ENCODE results near the gene PRKCE. TPM values are rescaled to one million over a fixed set of nuclear protein-coding genes. Genes with fewer than 3 reads are reported as not detected.

Gene PRKCE
- total RNA-seq, 1 donor from 2014 or later = 62.8 TPM

- no peak for FAIRE-seq
- no peak for DNase-seq (ENCODE audit: low spot score in 2 of 2)
These were observed 2.8 kb downstream of the PRKCE start for GRCh38 chr2:45654250-45654649.

GRCh38 chr2:45661828-45662227, 10.4 kb downstream of the PRKCE start:
- FAIRE-seq = no peak
- DNase-seq (ENCODE audit: low spot score in 2 of 2) = no peak

DNA sequence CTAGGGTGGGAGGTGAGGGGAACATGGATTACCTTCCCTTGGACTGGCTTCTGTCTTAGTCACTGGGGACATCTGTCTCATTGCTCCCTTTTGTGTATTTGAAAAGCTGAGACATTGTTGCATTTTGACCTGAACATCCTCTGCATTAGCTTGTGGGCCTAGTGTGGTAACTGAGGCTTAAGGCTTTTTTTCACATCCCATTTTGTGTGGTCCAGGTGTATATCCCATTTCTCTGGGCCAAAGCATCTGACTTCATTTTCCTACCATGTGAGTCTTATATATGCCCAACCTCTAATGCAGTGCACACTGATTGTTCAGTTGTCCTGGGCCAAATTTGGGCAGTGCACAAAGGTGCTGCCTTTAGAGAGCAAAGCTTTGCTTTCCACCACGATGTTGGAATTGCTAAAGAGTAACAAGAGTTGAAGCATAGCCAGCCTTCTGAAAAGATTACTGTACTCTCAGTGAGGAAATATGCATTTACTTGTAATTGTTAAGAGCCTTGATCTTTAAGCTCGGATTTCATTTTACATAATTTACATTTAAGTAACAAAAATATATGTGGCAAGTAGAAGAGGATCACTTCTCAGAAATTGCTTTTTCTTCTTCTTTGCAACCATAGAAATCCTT, 13.3 kb downstream of the PRKCE start:
- FAIRE-seq (no peak), DNase-seq (ENCODE audit: low spot score in 2 of 2) (no peak)

DNA sequence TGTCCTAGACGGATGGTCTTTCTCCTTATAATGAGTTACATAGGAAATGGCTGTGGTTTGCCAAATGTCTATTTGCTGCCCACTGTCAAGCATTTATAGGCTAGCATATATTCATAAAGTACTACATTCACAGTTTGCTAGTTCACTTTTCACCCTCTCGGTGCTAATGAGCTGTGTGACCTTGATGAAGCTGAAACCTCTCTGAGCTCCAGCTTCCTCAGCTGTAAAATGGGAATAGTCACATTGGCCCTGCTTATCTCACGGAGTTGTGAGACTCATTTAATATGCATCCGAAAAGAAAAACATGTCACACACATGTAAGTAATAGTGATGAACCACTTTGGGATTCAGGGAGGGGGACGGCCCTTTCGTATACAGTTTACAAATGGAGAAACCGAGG, 17.0 kb downstream of the PRKCE start:
- no peak for FAIRE-seq
- DNase-seq (ENCODE audit: low spot score in 2 of 2) = no peak

DNA sequence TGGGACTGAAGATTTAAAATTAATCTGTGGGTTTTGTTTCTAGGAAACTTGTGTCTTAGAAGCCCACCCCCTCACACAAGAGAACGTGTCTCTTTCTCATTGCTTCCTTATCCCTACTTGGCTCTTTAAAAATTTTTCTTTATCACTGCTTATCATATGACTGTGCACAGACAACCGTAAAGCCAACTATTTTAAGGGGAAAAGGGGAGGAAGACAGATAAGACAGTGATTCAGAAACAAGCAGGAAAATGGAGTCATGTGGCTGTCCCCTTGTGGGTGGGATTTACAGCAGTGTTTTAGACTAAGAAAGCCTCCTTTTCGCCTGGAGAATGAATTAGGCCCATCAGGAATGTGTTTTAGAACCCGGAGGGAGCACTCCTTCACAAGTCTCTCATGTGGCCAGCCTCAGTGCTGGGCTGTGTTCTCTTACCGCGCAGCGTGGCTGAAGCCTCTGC, 17.6 kb downstream of the PRKCE start:
- FAIRE-seq (no peak), DNase-seq (ENCODE audit: low spot score in 2 of 2) (no peak)

- FAIRE-seq = no peak
- DNase-seq (ENCODE audit: low spot score in 2 of 2) = no peak
These were observed 19.2 kb downstream of the PRKCE start for GRCh38 chr2:45670646-45671045.

DNA sequence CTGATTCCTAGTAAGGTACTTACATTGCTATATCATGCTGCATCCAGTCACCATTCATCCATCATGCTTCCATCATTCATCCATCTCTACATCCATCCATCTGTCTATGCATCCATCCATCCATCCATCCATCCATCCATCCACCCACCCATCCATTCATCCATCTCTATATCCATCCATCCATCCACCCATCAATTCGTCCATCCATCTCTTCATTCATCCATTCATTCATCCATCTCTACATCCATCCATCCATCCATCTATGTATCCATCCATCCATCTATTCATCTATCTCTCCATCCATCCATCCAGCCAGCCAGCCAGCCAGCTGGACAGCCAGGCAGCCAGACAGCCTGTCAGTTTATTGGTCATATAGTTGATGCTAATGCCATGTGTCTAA, 20.7 kb downstream of the PRKCE start:
- FAIRE-seq = no peak
- DNase-seq (ENCODE audit: low spot score in 2 of 2) = no peak

GRCh38 chr2:45674035-45674816, 22.8 kb downstream of the PRKCE start:
- no peak for FAIRE-seq
- no peak for DNase-seq (ENCODE audit: low spot score in 2 of 2)

- no peak for FAIRE-seq
- DNase-seq (ENCODE audit: low spot score in 2 of 2) = no peak
These were observed 23.9 kb downstream of the PRKCE start for GRCh38 chr2:45675263-45675812.

GRCh38 chr2:45676088-45676487, 24.6 kb downstream of the PRKCE start:
- no peak for FAIRE-seq
- no peak for DNase-seq (ENCODE audit: low spot score in 2 of 2)

- DNase-seq (ENCODE audit: low spot score in 2 of 2) (no peak), FAIRE-seq (no peak)
These were observed 27.4 kb downstream of the PRKCE start for GRCh38 chr2:45678791-45679348.

DNA sequence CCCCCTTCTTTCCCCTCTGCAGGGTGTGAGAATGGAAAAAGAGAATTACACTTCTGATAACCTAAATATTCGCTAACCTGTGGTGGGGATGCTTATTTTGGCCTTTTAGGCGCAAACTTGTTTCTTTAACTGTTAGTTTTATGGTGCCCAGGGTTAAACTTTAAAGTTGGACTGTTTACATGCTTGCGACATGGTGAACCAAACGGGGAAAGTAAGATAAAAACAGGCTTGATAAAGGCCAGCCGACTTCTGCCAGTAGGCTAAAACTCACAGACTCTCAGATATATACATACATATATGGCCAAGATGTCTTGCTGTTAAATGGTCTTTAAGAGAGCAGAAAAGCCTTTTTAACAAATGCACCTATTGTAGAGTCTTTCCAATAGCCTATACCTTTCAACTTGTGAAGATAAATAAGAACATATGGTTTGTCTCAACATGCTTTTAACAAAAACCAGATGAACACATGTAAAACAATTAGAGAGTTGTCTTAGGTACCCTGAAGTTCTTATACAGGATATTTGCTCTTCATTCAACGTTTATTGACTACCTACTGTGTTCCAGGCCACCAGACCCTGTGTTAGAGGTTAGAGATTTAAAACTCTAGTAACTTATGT, 29.0 kb downstream of the PRKCE start:
- DNase-seq (ENCODE audit: low spot score in 2 of 2) (no peak), FAIRE-seq (no peak)

DNA sequence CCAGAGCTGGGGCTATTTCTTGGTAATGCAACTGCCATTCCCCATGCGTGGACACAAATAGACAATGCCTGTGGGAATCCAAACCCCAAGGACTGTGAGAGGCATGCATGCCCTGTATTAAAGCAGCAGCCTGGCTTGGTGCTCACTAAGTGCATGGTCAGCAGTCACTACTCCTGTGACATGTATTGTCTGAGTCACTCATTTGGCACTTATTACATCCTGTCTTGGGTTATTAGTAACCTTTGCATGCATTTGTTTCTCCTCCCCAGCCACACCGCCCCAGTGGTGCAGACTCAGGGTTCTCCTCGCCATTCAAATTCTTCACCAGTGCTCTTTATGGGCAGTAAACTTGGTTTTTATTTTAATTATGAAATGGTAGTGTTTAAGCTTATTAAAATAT, 30.2 kb downstream of the PRKCE start:
- no peak for FAIRE-seq
- DNase-seq (ENCODE audit: low spot score in 2 of 2) = no peak

GRCh38 chr2:45683292-45683691, 31.8 kb downstream of the PRKCE start:
- no peak for FAIRE-seq
- no peak for DNase-seq (ENCODE audit: low spot score in 2 of 2)

DNA sequence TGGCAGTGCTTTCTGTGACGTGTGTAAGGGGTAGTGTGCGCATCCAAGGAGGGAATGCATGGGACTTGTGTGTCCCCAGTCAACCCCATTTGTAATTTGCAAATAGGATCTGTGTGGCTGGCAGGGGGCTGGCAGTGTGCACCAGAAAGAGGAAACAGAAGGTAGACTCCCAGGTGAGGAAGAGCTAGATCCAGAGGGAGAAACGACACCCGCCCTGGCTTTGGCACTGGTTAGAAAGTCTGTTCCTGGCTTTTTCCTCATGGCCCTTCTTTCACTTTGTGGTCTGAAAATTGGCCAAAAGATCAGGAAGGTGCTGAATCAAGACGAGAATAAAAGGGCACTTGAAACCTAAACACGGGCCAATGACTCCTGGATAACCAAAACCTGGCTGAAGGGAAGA, 33.3 kb downstream of the PRKCE start:
- DNase-seq (ENCODE audit: low spot score in 2 of 2) = no peak
- FAIRE-seq = no peak

DNA sequence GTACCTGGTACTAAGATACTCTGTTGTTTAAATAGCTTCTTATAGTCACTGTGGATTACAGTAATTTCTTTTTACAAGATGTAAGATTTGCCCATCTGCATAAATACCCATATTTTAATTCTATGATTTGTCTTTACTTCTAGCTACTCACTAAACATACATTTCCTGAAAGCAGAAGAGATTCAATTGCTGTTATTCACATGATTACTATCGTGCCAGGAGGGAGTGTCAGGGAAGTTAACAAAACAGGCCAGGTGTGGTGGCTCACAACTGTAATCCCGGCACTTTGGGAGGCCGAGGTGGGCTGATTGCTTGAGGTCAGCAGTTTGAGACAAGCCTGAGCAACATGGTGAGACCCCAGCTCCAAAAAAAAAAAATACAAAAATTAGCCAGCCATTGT, 33.8 kb downstream of the PRKCE start:
- FAIRE-seq (no peak), DNase-seq (ENCODE audit: low spot score in 2 of 2) (no peak)

DNA sequence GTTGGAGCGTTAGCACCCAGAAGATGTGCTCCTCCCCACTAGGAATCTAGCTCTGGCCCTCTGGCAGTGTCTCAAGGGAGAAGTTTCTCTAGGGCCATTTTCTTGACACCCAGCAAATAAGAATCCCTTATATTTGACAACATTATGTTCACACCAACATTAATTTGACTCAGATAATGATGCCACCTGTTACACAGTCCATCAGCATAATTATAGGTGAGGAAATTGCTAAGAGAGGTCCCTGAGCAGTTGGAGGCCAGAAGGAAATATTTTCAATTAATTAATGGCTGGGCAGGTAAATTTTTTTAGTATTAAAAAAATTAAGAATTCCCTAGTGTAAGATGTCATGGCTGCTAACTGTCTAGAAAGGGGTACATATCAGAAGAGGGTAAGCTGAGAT, 36.5 kb downstream of the PRKCE start:
- no peak for FAIRE-seq
- DNase-seq (ENCODE audit: low spot score in 2 of 2) = no peak

DNA sequence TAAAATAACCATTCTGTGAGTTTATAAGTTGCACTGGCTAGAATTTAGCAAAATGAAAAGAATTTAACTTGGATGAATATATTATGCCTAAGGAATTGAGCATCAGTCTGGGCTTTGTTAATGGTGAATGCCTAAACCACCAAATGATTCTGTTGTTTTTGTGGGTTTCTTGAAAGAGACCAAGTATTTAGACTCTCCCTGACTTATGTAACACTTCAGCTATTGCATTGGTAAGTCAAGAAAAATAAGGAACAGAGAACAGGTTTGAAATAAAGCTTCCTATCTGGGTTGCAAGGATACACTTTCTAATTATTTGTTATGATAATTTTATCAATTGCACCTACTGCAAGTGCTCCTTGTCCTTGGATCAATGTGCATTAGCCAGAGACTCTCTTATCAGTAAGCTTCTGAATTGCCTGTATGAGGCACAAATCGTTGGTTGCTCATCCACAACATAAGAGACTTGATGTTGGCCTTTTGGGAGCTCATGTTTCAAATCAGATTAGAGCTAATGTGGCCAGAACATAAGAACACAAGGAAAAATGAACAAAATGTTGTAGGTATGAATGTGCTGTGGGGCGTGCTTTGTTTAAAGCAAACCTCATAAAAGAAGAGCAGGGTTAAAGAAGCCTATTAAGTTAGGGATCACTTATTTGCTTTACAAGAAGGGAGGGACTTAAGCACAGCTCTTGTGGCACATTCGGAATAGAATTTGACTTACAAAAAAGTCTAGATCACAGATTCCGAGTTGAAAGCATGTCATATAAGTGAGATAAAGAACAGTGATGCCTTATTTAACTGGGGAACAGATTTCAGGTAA, 37.2 kb downstream of the PRKCE start:
- DNase-seq (ENCODE audit: low spot score in 2 of 2) (no peak), FAIRE-seq (no peak)

DNA sequence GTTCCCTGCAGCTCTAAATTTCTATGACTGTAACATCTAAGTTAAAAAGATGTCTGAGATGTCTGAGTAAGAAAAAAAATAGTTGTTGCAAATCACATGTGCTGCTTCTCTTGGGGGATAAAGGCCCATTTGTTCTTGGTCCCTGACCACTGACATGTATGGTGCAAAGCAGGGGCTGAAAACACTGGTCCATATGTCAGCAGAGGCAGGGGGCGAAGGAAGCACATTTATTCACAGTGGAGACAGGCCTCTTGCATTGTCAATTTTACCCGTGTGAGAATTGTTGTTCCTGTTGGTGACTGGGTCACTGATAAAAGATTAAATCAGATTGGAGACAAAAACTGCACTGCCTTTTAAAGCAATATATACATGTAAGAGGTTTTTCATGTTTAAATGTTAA, 38.8 kb downstream of the PRKCE start:
- FAIRE-seq (no peak), DNase-seq (ENCODE audit: low spot score in 2 of 2) (no peak)

Measured in frontal cortex (tissue), 4 donors.